Suprapubic skin (tissue), 4 donors: Measurements from ENCODE around the gene ADARB1. TPM values are rescaled to one million over a fixed set of nuclear protein-coding genes. Genes with fewer than 3 reads are reported as not detected.

ENCODE experiments used
- DNase-seq, 2 donors: peaks; one replicate each; pipeline ENCODE4 v3.0.0-alpha.2; 2019; ENCODE audit warnings: low spot score in 2 of 2
- H3K27ac ChIP-seq: fragments of 200-600 bp; sonication (generic); one replicate; pipeline ENCODE4 v1.5.1; 2019
- H3K27me3 ChIP-seq: fragments of 200-600 bp; sonication (generic); one replicate; pipeline ENCODE4 v1.5.1; 2019
- H3K36me3 ChIP-seq: fragments of 200-600 bp; sonication (generic); one replicate; pipeline ENCODE4 v1.5.1; 2019
- H3K4me1 ChIP-seq: fragments of 200-600 bp; sonication (generic); one replicate; pipeline ENCODE4 v1.5.1; 2019
- H3K4me3 ChIP-seq: fragments of 200-600 bp; sonication (generic); one replicate; pipeline ENCODE4 v1.5.1; 2019; ENCODE audit warnings: mild to moderate bottlenecking
- H3K9me3 ChIP-seq: fragments of 200-600 bp; sonication (generic); one replicate; pipeline ENCODE4 v1.5.1; 2019
- CTCF ChIP-seq, 2 donors: fragments of 200-600 bp in 1 of 2; fragments of 450-650 bp in 1 of 2; sonication (generic) in 1 of 2; IDR thresholded peaks; one replicate each; pipeline ENCODE4 v1.5.1; 2016 to 2019; ENCODE audit warnings: antibody characterized with exemption in 2 of 2, mild to moderate bottlenecking in 1 of 2, moderate library complexity in 1 of 2
- EP300 ChIP-seq: sonication (generic); formaldehyde crosslinking; IDR thresholded peaks from one replicate; pipeline ENCODE4 v1.6.1; 2017; ENCODE audit warnings: antibody characterized with exemption
- POLR2A ChIP-seq, 2 donors: fragments of 450-650 bp; IDR thresholded peaks; one replicate each; pipeline ENCODE4 v1.6.1; 2017; ENCODE audit warnings: antibody characterized with exemption in 2 of 2, mild to moderate bottlenecking in 2 of 2, moderate library complexity in 2 of 2
- POLR2AphosphoS5 ChIP-seq, 3 donors: sonication (generic); formaldehyde crosslinking; IDR thresholded peaks; one replicate each; pipeline ENCODE4 v1.6.1; 2017; ENCODE audit warnings: antibody characterized with exemption in 3 of 3
- WGBS: methylation state at CpG from one replicate; pipeline ENCODE4 v1.1.5; 2018; 5-methylcytosine and 5-hydroxymethylcytosine counted together
- total RNA-seq, 4 donors: library from RNA; depleted of rRNA; stranded (reverse); fragments of >200 nt; gene quantifications; one replicate each; pipeline ENCODE4 v1.1.0, GENCODE V29; 2016

ADARB1 gene
- total RNA-seq, 4 donors from 2014 or later = 13.2 to 23.6 (median 20.3) TPM

DNA sequence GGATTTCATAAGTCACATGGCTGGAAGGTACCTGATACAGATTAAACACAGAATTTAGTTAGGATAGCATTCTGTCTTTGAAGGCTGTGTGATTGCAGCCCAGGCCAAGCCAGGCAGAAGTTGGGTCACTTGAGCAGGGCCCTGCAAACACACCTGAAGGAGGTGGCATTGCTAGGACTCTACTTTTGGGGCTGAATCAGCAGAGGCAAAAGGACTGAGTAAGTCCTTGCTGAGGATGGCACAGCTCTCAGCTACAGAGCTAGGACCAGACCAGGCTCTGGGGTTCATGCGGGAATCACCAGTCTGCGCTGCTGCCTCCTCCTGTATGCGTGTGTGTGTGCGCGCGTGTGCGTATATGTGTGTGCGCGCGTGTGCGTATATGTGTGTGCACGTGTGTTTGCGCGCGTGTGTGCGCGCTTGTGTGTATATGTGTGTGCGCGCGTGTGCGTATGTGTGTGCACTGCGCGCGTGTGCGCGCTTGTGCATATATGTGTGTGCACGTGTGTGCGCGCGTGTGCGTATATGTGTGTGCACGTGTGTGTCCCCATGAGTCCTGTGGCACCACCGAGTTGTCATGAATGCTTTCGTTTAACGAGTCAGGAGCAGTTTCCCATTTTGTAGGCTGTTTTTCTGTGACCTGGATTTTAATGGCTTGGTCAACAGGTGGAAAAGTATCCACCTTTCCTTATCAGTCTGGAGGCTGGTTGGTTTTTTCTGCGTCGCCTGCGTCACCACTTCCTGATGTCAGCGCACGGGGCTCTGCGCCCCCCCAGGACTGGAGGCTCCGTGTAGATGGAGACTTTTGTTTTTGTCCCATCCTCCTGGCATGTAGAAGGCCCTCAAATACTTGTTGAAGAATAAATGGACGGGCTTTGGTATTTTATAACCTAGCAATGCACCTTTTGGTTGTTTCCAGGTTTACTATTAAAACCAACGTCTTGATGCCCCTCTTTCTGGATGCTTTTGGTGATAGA lies 34.7 kb downstream of the ADARB1 start:
- no peaks in the 10 kb centered on the region for H3K36me3 ChIP-seq
- no peaks in the 10 kb centered on the region for H3K9me3 ChIP-seq
- DNase-seq = no peak
- H3K27ac ChIP-seq = no peak overlapping the region
- 87% methylated on average over 43 of the region's 44 CpGs for WGBS
- no peak for TF ChIP-seq POLR2AphosphoS5 (IDR thresholded peaks at IDR 0.05)
- no peaks in the 10 kb centered on the region for H3K27me3 ChIP-seq
- no peak overlapping the region for H3K4me3 ChIP-seq
- H3K4me1 ChIP-seq = peaks cover 40% of the 10 kb centered on the region

- Histone ChIP-seq H3K27ac (no peak overlapping the region), H3K36me3 (no peaks in the 10 kb centered on the region), H3K9me3 (no peaks in the 10 kb centered on the region), H3K4me1 (peaks cover 32% of the 10 kb centered on the region), H3K4me3 (no peak overlapping the region), H3K27me3 (no peaks in the 10 kb centered on the region)
- no peak for DNase-seq
- WGBS = 51% methylated on average over 15 of the region's 15 CpGs
- TF ChIP-seq POLR2AphosphoS5 (IDR thresholded peaks at IDR 0.05) (no peak), CTCF (IDR thresholded peaks at IDR 0.05) (no peak), POLR2A (IDR thresholded peaks at IDR 0.05) (no peak), EP300 (no peak)
Observed at GRCh38 chr21:45109831-45110492, 35.6 kb downstream of the ADARB1 start.

DNA sequence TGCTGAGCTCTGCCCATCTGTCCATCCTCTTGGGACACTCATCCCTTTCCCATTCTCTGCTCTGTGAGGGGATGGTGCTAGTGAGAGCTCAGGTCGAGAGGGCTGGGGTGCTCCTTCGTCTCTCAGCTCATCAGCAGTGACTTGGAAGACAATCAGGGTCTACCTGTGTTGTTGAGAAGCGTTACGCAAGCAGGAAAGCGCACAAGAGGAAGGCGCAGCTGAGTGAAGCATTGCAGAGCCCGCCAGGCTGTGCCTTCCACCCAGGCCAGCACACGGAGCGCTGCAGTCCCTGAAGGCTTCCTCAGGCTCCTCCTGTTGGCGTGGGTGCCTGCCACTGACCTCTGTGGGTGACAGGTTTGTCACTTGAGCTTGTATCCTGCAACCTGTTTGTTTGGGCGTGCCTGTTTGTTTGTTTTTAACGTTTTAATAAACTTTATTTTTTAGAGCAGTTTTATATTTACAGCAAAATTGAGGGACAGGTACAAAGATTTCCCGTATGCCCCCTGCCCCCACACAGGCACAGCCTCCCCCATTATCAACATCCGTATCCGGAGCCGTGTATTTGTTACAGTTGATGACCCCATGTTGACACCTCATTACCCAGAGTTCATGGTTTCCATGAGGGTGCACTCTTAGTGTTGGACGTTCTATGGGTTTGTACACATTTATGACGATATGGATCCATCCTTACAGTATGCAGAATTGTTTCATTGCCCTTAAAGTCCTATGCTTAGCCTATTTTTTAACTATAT lies 36.7 kb downstream of the ADARB1 start:
- Histone ChIP-seq H3K4me3 (no peak overlapping the region), H3K27me3 (no peaks in the 10 kb centered on the region), H3K4me1 (peaks cover 30% of the 10 kb centered on the region), H3K36me3 (no peaks in the 10 kb centered on the region), H3K27ac (no peak overlapping the region), H3K9me3 (no peaks in the 10 kb centered on the region)
- no peak for TF ChIP-seq CTCF (IDR thresholded peaks at IDR 0.05)
- no peak for TF ChIP-seq POLR2A (IDR thresholded peaks at IDR 0.05)
- no peak for TF ChIP-seq POLR2AphosphoS5 (IDR thresholded peaks at IDR 0.05)
- no peak for TF ChIP-seq EP300
- no peak for DNase-seq
- WGBS = 75% methylated on average over 18 of the region's 18 CpGs

DNA sequence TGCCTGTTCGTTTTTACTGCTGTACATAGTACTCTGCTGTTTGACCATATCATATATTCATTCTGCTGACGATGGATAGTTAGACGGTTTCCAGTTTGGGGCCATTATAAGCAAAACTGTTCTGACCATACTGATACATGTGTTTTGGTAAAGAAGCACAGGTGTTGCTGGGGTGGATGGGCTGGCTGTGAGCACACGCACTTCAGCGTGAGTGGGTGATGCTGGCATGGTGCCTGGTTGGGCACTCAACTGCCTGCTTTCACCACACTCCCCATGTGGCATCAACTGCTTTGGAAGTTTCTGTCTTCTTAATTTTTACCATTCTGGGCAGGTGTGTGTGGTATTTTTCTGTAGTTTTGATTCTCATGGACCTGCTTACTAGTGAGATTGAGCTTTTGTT lies 37.3 kb downstream of the ADARB1 start:
- H3K27ac ChIP-seq = no peak overlapping the region
- H3K4me3 ChIP-seq = no peak overlapping the region
- peaks cover 30% of the 10 kb centered on the region for H3K4me1 ChIP-seq
- DNase-seq = no peak
- no peaks in the 10 kb centered on the region for H3K27me3 ChIP-seq
- no peak for TF ChIP-seq CTCF (IDR thresholded peaks at IDR 0.05)
- WGBS = 80% methylated on average over 5 of the region's 5 CpGs
- H3K36me3 ChIP-seq = no peaks in the 10 kb centered on the region
- no peaks in the 10 kb centered on the region for H3K9me3 ChIP-seq

DNA sequence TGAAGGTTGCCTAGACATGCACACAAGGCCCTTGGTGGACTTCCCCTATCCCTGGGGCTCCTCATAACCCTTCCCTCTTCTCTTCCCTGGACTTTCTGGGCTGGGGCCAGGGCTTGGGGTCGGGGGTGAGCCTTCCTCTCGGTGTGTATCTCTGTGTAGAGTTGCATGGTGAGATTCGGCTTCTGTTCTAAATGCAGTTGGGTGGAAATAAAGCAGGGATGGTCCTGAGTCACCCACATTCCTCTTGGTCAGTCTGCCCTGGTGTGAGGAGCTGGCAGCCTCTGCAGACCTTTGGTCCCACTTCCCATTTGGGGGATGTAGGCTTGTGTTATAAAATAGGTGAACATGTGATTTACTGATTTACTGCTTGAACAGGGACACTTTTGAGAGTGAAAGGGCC lies 38.0 kb downstream of the ADARB1 start:
- H3K9me3 ChIP-seq = no peaks in the 10 kb centered on the region
- TF ChIP-seq POLR2AphosphoS5 (IDR thresholded peaks at IDR 0.05) = no peak
- TF ChIP-seq EP300 = no peak
- TF ChIP-seq CTCF (IDR thresholded peaks at IDR 0.05) = no peak
- TF ChIP-seq POLR2A (IDR thresholded peaks at IDR 0.05) = no peak
- peaks cover 30% of the 10 kb centered on the region for H3K4me1 ChIP-seq
- no peaks in the 10 kb centered on the region for H3K27me3 ChIP-seq
- 79% methylated on average over 3 of the region's 3 CpGs for WGBS
- no peak for DNase-seq
- H3K4me3 ChIP-seq = no peak overlapping the region
- no peaks in the 10 kb centered on the region for H3K36me3 ChIP-seq
- H3K27ac ChIP-seq = no peak overlapping the region
